GM12873 (cell line): ENCODE data around the gene ZNF217.

ENCODE experiments used
- CTCF ChIP-seq: IDR thresholded peaks from 2 replicates; pipeline ENCODE4 v1.5.1; 2012; ENCODE audit warnings: low read depth, mild to moderate bottlenecking, moderate library complexity, low read length, control low read depth; ENCODE audit not compliant: insufficient read depth; ENCODE audit errors: missing control alignments

The ZNF217 gene

GRCh38 chr20:53635221-53635620, 41.6 kb upstream of the ZNF217 start:
- TF ChIP-seq CTCF: no peak

- no peak for TF ChIP-seq CTCF
Observed at GRCh38 chr20:53631909-53632662, 38.4 kb upstream of the ZNF217 start.

- no peak for TF ChIP-seq CTCF
Observed at GRCh38 chr20:53629436-53629835, 35.8 kb upstream of the ZNF217 start.

- TF ChIP-seq CTCF: no peak
Observed at GRCh38 chr20:53628076-53628475, 34.4 kb upstream of the ZNF217 start.

GRCh38 chr20:53626584-53626983, 32.9 kb upstream of the ZNF217 start:
- TF ChIP-seq CTCF: no peak

GRCh38 chr20:53625311-53626129, 31.9 kb upstream of the ZNF217 start:
- no peak for TF ChIP-seq CTCF

GRCh38 chr20:53623454-53624211, 30.0 kb upstream of the ZNF217 start:
- TF ChIP-seq CTCF: no peak
